ENCODE measurements around the gene ARL2. TPM values are rescaled to one million over a fixed set of nuclear protein-coding genes. Genes with fewer than 3 reads are reported as not detected.

Gene ARL2
- total and polyA plus RNA-seq, 2 donors (not counting 3 experiments of a cell fraction or from before 2014, with no cell fraction given) = 109 to 259 TPM

DNA sequence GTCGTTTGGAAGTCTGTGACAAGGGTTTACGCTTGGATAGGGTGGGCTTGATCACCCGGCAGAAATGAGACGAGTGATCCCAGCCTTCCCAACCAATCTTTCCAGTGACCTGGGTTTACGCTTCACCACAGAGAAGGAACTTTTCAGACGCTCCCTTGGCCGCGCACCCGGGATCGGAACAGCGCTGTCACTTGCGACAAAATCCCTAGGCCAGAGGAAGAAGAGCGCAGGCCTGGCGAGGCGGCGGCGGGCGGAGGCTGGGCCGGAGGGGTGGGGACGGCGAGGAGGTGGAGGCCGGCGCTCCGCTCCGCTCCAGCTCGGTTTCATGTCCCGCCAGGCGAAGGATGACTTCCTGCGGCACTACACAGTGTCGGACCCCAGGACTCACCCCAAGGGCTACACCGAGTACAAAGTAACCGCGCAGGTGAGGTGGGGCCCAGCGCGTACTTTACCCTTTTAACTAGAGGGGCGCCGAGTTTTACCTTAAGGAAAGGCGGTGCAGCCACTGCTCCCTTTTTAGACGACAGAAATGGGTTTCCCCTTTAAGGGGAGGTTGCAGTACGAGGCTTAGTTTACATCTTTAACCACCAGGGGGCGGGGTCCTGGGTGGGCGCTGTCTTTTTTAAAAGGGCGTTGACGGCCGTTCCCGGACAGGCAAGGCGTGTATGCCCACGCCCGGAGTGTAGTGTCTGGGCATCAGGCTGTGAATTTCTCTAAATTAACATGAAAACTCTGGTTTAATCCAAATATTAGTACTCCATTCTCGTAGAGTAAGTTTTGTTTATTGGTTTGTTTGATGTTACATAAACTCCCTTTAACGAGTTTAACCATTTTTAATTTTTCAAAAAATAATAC lies 13.5 kb downstream of the ARL2 start, which contains the start of gene SNX15:
TSS of gene SNX15 (plus strand) at position 227 of the 855 bp plus-strand sequence. CDS start at position 326, 99 bp downstream.
- Histone ChIP-seq H3K9ac (replicated peaks; ENCODE audit: extremely low read depth, insufficient read depth, low read length) (peak within 1 kb of the TSS; percentile 69), H4K20me1 (replicated peaks; ENCODE audit: control insufficient read depth, extremely low read depth, insufficient read depth, low read length) (no peaks in the 10 kb centered on the region), H3K27me3 (ENCODE audit: control insufficient read depth in 2 of 2, insufficient read depth in 2 of 2, low read length in 2 of 2) (no peaks in the 10 kb centered on the region), H2AFZ (ENCODE audit: low read depth, low read length) (peak within 1 kb of the TSS; percentile 92), H3K9me3 (replicated peaks; ENCODE audit: control insufficient read depth, insufficient read depth, low read length) (no peaks in the 10 kb centered on the region), H3K4me2 (ENCODE audit: insufficient read depth, low read length) (peak within 1 kb of the TSS; percentile 92), H3K79me2 (ENCODE audit: control insufficient read depth, insufficient read depth, low read length) (no peaks in the 10 kb centered on the region), H3K4me1 (ENCODE audit: control insufficient read depth, extremely low read depth, insufficient read depth, low read length) (peaks cover 11% of the 10 kb centered on the region), H3K36me3 (ENCODE audit: control insufficient read depth in 2 of 2, extremely low read depth in 1 of 2, insufficient read depth in 2 of 2, low read length in 2 of 2) (peaks cover 0 to 2% of the 10 kb centered on the region in 2 experiments), H3K9me1 (replicated peaks; ENCODE audit: control insufficient read depth, extremely low read depth, insufficient read depth, low read length) (no peaks in the 10 kb centered on the region), H3K4me3 (replicated peaks in 1 of 3; ENCODE audit: insufficient read depth in 1 of 3, low read depth in 1 of 3, low read length in 3 of 3) (peak within 1 kb of the TSS; percentile 68 to 83 (median 74)), H3K27ac (ENCODE audit: insufficient read depth, low read depth, low read length) (peak within 1 kb of the TSS; percentile 61)
- CTCF ChIA-PET = interaction anchor here (0.6 to 1.2 kb wide), 8 partner anchors 10 to 83 kb away, joined by 3 to 10 read pairs (median 4); partner anchors contain the start of genes ARL2 and SAC3D1
- POLR2A ChIA-PET = no interaction called here
- no peak for TF ChIP-seq JUN (IDR thresholded peaks at IDR 0.05; ENCODE audit: borderline replicate concordance, insufficient read depth, insufficient read length, low read depth)
- peak; percentile 71 for TF ChIP-seq POLR2AphosphoS5 (IDR thresholded peaks at IDR 0.05; ENCODE audit: insufficient read depth, low read depth, low read length)
- TF ChIP-seq POLR2A (IDR thresholded peaks at IDR 0.05; ENCODE audit: low read depth, low read length) = peak; percentile 81
- TF ChIP-seq GATA2 (IDR thresholded peaks at IDR 0.05; ENCODE audit: insufficient read depth, insufficient read length, low read depth, low read length) = no peak
- TF ChIP-seq, protein P1, sequence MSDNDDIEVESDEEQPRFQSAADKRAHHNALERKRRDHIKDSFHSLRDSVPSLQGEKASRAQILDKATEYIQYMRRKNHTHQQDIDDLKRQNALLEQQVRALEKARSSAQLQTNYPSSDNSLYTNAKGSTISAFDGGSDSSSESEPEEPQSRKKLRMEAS (IDR thresholded peaks at IDR 0.05; ENCODE audit: insufficient read depth, insufficient read length) = peak; percentile 32
- no peak for TF ChIP-seq FOS (IDR thresholded peaks at IDR 0.05; ENCODE audit: borderline replicate concordance, insufficient read depth, low read length)
- TF ChIP-seq, protein P2, sequence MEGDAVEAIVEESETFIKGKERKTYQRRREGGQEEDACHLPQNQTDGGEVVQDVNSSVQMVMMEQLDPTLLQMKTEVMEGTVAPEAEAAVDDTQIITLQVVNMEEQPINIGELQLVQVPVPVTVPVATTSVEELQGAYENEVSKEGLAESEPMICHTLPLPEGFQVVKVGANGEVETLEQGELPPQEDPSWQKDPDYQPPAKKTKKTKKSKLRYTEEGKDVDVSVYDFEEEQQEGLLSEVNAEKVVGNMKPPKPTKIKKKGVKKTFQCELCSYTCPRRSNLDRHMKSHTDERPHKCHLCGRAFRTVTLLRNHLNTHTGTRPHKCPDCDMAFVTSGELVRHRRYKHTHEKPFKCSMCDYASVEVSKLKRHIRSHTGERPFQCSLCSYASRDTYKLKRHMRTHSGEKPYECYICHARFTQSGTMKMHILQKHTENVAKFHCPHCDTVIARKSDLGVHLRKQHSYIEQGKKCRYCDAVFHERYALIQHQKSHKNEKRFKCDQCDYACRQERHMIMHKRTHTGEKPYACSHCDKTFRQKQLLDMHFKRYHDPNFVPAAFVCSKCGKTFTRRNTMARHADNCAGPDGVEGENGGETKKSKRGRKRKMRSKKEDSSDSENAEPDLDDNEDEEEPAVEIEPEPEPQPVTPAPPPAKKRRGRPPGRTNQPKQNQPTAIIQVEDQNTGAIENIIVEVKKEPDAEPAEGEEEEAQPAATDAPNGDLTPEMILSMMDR (IDR thresholded peaks at IDR 0.05; ENCODE audit: extremely low read depth in 1 of 2, insufficient read depth in 1 of 2, low read depth in 1 of 2, low read length in 2 of 2) = peak; percentile 38 to 84
- no peak for TF ChIP-seq MYC (IDR thresholded peaks at IDR 0.05; ENCODE audit: low read depth, low read length)
- TF ChIP-seq EZH2 (IDR thresholded peaks at IDR 0.05; ENCODE audit: borderline replicate concordance, low read depth, low read length, severe bottlenecking) = no peak
- FAIRE-seq (peak; percentile 94), DNase-seq (ENCODE audit: low read depth, low spot score) (peak; percentile 95)
- intact Hi-C loops (cut with micrococcal nuclease) = loop anchor here (1.0 kb wide), 7 partner anchors 13 to 110 kb away; partner anchors contain the start of genes ARL2, ATG2A, VPS51 and ZNHIT2
- no TSS peak for BruUV-seq (replicated peaks)
- dilution Hi-C loops (cut with MboI; ENCODE audit: extremely low pct_ligation_motif_present, low sequenced_read_pairs) = no loop called here
